Measurements from ENCODE around the gene ABCB8. TPM values are rescaled to one million over a fixed set of nuclear protein-coding genes. Genes with fewer than 3 reads are reported as not detected.

ABCB8 gene
- total and polyA plus RNA-seq, 2 donors (not counting 1 experiment from before 2014, with no cell fraction given): 41.4 to 69.7 TPM

- ChIA-PET POLR2A (interaction anchor here (2.3 kb wide), 1 partner anchor 11 kb away, joined by 11 read pairs; the partner anchor contains the start of gene ABCB8), CTCF (interaction anchor here (0.6 to 3.9 kb wide), 17 partner anchors 8 to 1246 kb away, joined by 3 to 25 read pairs (median 5); partner anchors contain the start of gene ABCB8)
- DNase-seq (no peak), ATAC-seq (ENCODE audit: low read depth) (no peak)
- H3K27me3 Mint-ChIP-seq: peaks cover 25% of the 10 kb centered on the region
- H3K79me2 ChIP-seq (ENCODE audit: control insufficient read depth, insufficient read depth, low read length): no peaks in the 10 kb centered on the region
- peak overlapping the region in 3 of 5 experiments; percentile 34 to 51 (median 51) for H3K4me3 ChIP-seq (ENCODE audit: control extremely low read depth in 1 of 5, extremely low read depth in 1 of 5, insufficient read depth in 1 of 5, low read depth in 2 of 5, low read length in 4 of 5)
- WGBS (ENCODE audit: insufficient coverage): 47% methylated on average over 13 of the region's 13 CpGs
- H3K9me3 Mint-ChIP-seq (ENCODE audit: insufficient read depth): no peaks in the 10 kb centered on the region
- peak overlapping the region; percentile 91 for H3K4me3 Mint-ChIP-seq
- TF ChIP-seq EZH2 (IDR thresholded peaks at IDR 0.05; ENCODE audit: borderline replicate concordance, insufficient read depth, low read depth, low read length, poor library complexity, severe bottlenecking) (no peak), CTCF (IDR thresholded peaks at IDR 0.05) (no peak)
- peaks cover 0 to 28% (median 0%) of the 10 kb centered on the region in 3 donors for H3K9me3 ChIP-seq (ENCODE audit: control extremely low read depth in 1 of 3, control insufficient read depth in 2 of 3, insufficient read depth in 1 of 3, low read length in 2 of 3)
- no peaks in the 10 kb centered on the region for H3K36me3 ChIP-seq (replicated peaks in 1 of 2; ENCODE audit: control extremely low read depth in 1 of 2, control insufficient read depth in 1 of 2, extremely low read depth in 1 of 2, insufficient read depth in 2 of 2, low read length in 1 of 2)
- H3K9ac ChIP-seq (ENCODE audit: low read length): peak overlapping the region; percentile 60
- no peak overlapping the region for H3K27ac ChIP-seq (ENCODE audit: low read length in 2 of 2)
- peaks cover 36 to 48% of the 10 kb centered on the region in 2 donors for H3K4me1 ChIP-seq (ENCODE audit: control insufficient read depth in 2 of 2, insufficient read depth in 2 of 2, low read length in 2 of 2)
- no peaks in the 10 kb centered on the region for H4K20me1 ChIP-seq (ENCODE audit: control insufficient read depth, insufficient read depth, low read length, poor library complexity, severe bottlenecking)
- intact Hi-C loops (cut with micrococcal nuclease): no loop called here
- H3K4me2 ChIP-seq (replicated peaks; ENCODE audit: low read depth, low read length, poor library complexity, severe bottlenecking): peak overlapping the region; percentile 97
- peaks cover 52% of the 10 kb centered on the region for H3K4me1 Mint-ChIP-seq
- H3K27ac Mint-ChIP-seq: no peak overlapping the region
- H2AFZ ChIP-seq (ENCODE audit: insufficient read depth, low read depth, low read length, poor library complexity, severe bottlenecking): peak overlapping the region; percentile 77
- peaks cover 0 to 47% (median 21%) of the 10 kb centered on the region in 4 experiments for H3K27me3 ChIP-seq (replicated peaks in 1 of 4; ENCODE audit: control extremely low read depth in 1 of 4, control insufficient read depth in 3 of 4, insufficient read depth in 4 of 4, low read length in 3 of 4)
These were observed 10.8 kb upstream of the ABCB8 start for GRCh38 chr7:151017370-151017952.

- CTCF ChIA-PET: interaction anchor here (0.6 to 3.9 kb wide), 23 partner anchors 8 to 1247 kb away, joined by 3 to 25 read pairs (median 4); partner anchors contain the start of genes ABCB8, CDK5 and TMUB1
- Histone ChIP-seq H3K79me2 (ENCODE audit: control insufficient read depth, insufficient read depth, low read length) (no peaks in the 10 kb centered on the region), H3K9me3 (ENCODE audit: control extremely low read depth in 1 of 3, control insufficient read depth in 2 of 3, insufficient read depth in 1 of 3, low read length in 2 of 3) (peaks cover 0 to 25% (median 0%) of the 10 kb centered on the region in 3 donors), H2AFZ (ENCODE audit: insufficient read depth, low read depth, low read length, poor library complexity, severe bottlenecking) (peak overlapping the region; percentile 77), H4K20me1 (ENCODE audit: control insufficient read depth, insufficient read depth, low read length, poor library complexity, severe bottlenecking) (no peaks in the 10 kb centered on the region), H3K27ac (ENCODE audit: low read length in 2 of 2) (no peak overlapping the region), H3K4me1 (ENCODE audit: control insufficient read depth in 2 of 2, insufficient read depth in 2 of 2, low read length in 2 of 2) (peaks cover 33 to 44% of the 10 kb centered on the region in 2 donors), H3K27me3 (replicated peaks in 1 of 4; ENCODE audit: control extremely low read depth in 1 of 4, control insufficient read depth in 3 of 4, insufficient read depth in 4 of 4, low read length in 3 of 4) (peaks cover 0 to 47% (median 21%) of the 10 kb centered on the region in 4 experiments), H3K4me2 (replicated peaks; ENCODE audit: low read depth, low read length, poor library complexity, severe bottlenecking) (peak overlapping the region; percentile 97), H3K4me3 (ENCODE audit: control extremely low read depth in 1 of 5, extremely low read depth in 1 of 5, insufficient read depth in 1 of 5, low read depth in 2 of 5, low read length in 4 of 5) (peak overlapping the region in 4 of 5 experiments; percentile 34 to 51 (median 42)), H3K36me3 (replicated peaks in 1 of 2; ENCODE audit: control extremely low read depth in 1 of 2, control insufficient read depth in 1 of 2, extremely low read depth in 1 of 2, insufficient read depth in 2 of 2, low read length in 1 of 2) (no peaks in the 10 kb centered on the region), H3K9ac (ENCODE audit: low read length) (peak overlapping the region; percentile 60)
- no peaks in the 10 kb centered on the region for H3K9me3 Mint-ChIP-seq (ENCODE audit: insufficient read depth)
- H3K27ac Mint-ChIP-seq: peak overlapping the region; percentile 72
- POLR2A ChIA-PET: interaction anchor here (2.3 kb wide), 1 partner anchor 10 kb away, joined by 11 read pairs; the partner anchor contains the start of gene ABCB8
- DNase-seq (peak; percentile 83), ATAC-seq (ENCODE audit: low read depth) (peak; percentile 68)
- H3K4me1 Mint-ChIP-seq: peaks cover 47% of the 10 kb centered on the region
- TF ChIP-seq CTCF (IDR thresholded peaks at IDR 0.05) (peak; percentile 98), EZH2 (IDR thresholded peaks at IDR 0.05; ENCODE audit: borderline replicate concordance, insufficient read depth, low read depth, low read length, poor library complexity, severe bottlenecking) (no peak)
- intact Hi-C loops (cut with micrococcal nuclease): loop anchor here (1.0 kb wide), 3 partner anchors 10 to 120 kb away; partner anchors contain the start of gene ABCB8
- H3K27me3 Mint-ChIP-seq: peaks cover 28% of the 10 kb centered on the region
- 4% methylated on average over 34 of the region's 34 CpGs for WGBS (ENCODE audit: insufficient coverage)
- peak overlapping the region; percentile 91 for H3K4me3 Mint-ChIP-seq
These were observed 10.3 kb upstream of the ABCB8 start for GRCh38 chr7:151017953-151018420.
